ENCODE results near the gene GRP.
"Not testable (repeated sequence)": the region's sequence is repeated elsewhere in the genome, so short reads cannot be mapped to it uniquely, and the experiment has no call there.

Gene GRP

GRCh38 chr18:59229701-59230443 is 9.9 kb downstream of the GRP start:
- no peak for DNase-seq

GRCh38 chr18:59231114-59231513 is 11.2 kb downstream of the GRP start:
- DNase-seq: no peak

- DNase-seq: no peak
These were observed 11.9 kb downstream of the GRP start for GRCh38 chr18:59231877-59232276.

GRCh38 chr18:59232309-59233016 is 12.5 kb downstream of the GRP start:
- DNase-seq: no peak

GRCh38 chr18:59233017-59233410 is 13.1 kb downstream of the GRP start:
- no peak for DNase-seq

GRCh38 chr18:59238385-59238784 is 18.4 kb downstream of the GRP start:
- no peak for DNase-seq

- no peak for DNase-seq
These were observed 19.7 kb downstream of the GRP start for GRCh38 chr18:59239642-59240041.

- DNase-seq: no peak
These were observed 22.9 kb downstream of the GRP start for GRCh38 chr18:59242906-59243305.

GRCh38 chr18:59246796-59247195 is 26.8 kb downstream of the GRP start:
- DNase-seq: no peak

GRCh38 chr18:59249199-59249774 is 29.3 kb downstream of the GRP start:
- DNase-seq: peak; percentile 33 to 60

GRCh38 chr18:59255491-59255890 is 35.5 kb downstream of the GRP start:
- not testable (repeated sequence) for DNase-seq

GRCh38 chr18:59261842-59262241 is 41.9 kb downstream of the GRP start:
- not testable (repeated sequence) for DNase-seq

GRCh38 chr18:59262243-59262642 is 42.3 kb downstream of the GRP start:
- DNase-seq: not testable (repeated sequence)

- DNase-seq: no peak
These were observed 43.7 kb downstream of the GRP start for GRCh38 chr18:59263661-59264060.

- DNase-seq: no peak
These were observed 44.2 kb downstream of the GRP start for GRCh38 chr18:59264121-59264571.

GRCh38 chr18:59264651-59265245 is 44.8 kb downstream of the GRP start:
- DNase-seq: no peak

- DNase-seq: no peak
These were observed 45.5 kb downstream of the GRP start for GRCh38 chr18:59265246-59265973.

GRCh38 chr18:59265974-59266369 is 46.0 kb downstream of the GRP start:
- DNase-seq: no peak

- no peak for DNase-seq
These were observed 46.5 kb downstream of the GRP start for GRCh38 chr18:59266459-59266858.

GRCh38 chr18:59266886-59267502 is 47.0 kb downstream of the GRP start:
- DNase-seq: no peak

- DNase-seq: no peak
These were observed 47.7 kb downstream of the GRP start for GRCh38 chr18:59267503-59268126.
